PC-3 (cell line): ENCODE results near the gene NOTCH4.

ENCODE experiments used
- EZH2 ChIP-seq: fragments of 300-600 bp; sonication (generic); IDR thresholded peaks from one replicate; pipeline ENCODE4 v1.6.1; 2017; ENCODE audit warnings: antibody characterized with exemption, mild to moderate bottlenecking, low read length; ENCODE audit not compliant: unreplicated experiment
- TF ChIP-seq, protein P1 (sequence below): fragments of 300-600 bp; sonication (generic); conservative IDR thresholded peaks from 2 replicates; pipeline ENCODE4 v1.5.1; 2017; ENCODE audit warnings: antibody characterized with exemption, low read depth, mild to moderate bottlenecking, low read length

DNA sequence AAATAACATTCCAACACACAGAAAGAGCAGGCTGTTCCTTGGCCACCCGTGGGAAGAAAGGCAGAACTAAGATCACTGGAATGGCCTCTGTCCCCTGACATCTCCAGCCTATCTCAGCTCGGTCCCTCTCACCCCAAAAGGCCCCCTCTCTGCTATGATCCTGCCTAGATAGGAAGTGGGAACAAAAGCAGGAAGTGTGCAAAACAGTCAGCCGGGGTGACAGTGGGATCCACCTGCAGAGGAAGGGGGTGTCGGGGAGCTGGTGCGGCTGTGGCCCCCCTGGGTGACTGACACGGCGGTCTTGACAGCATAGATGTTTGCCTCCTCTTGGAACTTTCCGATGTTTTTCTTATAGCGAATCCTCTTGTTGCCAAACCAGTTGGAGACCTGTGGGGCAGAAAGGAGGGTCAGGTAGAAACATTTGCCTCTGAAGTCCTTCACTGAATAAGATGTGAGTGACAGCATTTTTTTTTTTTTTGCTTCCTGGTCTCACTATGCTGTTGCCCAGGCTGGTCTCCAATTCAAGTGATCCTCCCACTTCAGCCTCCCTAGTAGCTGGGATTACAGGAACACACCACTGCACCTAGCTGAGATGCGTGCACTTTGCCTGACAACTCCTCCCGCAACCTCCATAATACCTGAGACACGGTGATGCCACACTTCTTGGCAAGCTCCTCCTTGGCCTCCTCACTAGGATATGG, 36.7 kb downstream of the NOTCH4 start:
- TF ChIP-seq, protein P1, sequence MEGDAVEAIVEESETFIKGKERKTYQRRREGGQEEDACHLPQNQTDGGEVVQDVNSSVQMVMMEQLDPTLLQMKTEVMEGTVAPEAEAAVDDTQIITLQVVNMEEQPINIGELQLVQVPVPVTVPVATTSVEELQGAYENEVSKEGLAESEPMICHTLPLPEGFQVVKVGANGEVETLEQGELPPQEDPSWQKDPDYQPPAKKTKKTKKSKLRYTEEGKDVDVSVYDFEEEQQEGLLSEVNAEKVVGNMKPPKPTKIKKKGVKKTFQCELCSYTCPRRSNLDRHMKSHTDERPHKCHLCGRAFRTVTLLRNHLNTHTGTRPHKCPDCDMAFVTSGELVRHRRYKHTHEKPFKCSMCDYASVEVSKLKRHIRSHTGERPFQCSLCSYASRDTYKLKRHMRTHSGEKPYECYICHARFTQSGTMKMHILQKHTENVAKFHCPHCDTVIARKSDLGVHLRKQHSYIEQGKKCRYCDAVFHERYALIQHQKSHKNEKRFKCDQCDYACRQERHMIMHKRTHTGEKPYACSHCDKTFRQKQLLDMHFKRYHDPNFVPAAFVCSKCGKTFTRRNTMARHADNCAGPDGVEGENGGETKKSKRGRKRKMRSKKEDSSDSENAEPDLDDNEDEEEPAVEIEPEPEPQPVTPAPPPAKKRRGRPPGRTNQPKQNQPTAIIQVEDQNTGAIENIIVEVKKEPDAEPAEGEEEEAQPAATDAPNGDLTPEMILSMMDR, result no peak
- no peak for TF ChIP-seq EZH2
